ENCODE data around the gene COG8.

COG8 gene

DNA sequence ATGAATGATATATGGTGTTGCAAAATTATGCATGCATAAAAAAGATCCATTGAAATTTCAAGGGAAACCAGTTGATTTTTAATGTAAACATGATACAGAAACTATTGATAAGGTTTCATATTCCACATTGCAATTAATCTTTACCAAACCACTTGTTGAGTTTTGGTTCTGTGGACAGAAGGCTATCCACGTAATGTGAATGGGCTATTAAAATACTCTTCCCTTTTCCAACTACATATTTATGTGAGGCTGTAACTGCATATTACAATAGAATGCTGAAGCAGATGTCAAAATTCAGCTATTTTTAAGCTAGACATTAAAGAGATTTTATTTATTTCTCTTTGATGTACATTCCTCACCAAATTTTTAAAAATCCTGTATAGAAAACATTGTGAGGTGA is 62.0 kb downstream of the COG8 start:
- no peak for DNase-seq
